HepG2 (cell line): Measurements from ENCODE around the gene FBF1. TPM values are rescaled to one million over a fixed set of nuclear protein-coding genes. Genes with fewer than 3 reads are reported as not detected.
A peak's percentile ranks its signal among the peaks of the same experiment; 100 is the strongest.

Experiments used
- ATF5 ChIP-seq: sonication (generic); formaldehyde crosslinking; IDR thresholded peaks from 2 replicates; pipeline ENCODE4 v1.4.0; 2020; ENCODE audit warnings: mild to moderate bottlenecking, low read depth, missing genetic modification reagents
- BHLHE40 ChIP-seq: IDR thresholded peaks from 2 replicates; pipeline ENCODE4 v1.6.1; 2011; ENCODE audit warnings: low read length, improper control_type of control experiment
- EEA1 ChIP-seq: sonication (generic); formaldehyde crosslinking; IDR thresholded peaks from 2 replicates; pipeline ENCODE4 v1.5.1; 2020; ENCODE audit warnings: mild to moderate bottlenecking, missing genetic modification reagents, borderline replicate concordance
- ERF ChIP-seq: IDR thresholded peaks from 2 replicates; pipeline ENCODE4 v1.6.1; 2018; ENCODE audit warnings: missing biosample characterization, missing genetic modification reagents
- ETV5 ChIP-seq: IDR thresholded peaks from 2 replicates; pipeline ENCODE4 v1.6.1; 2018; ENCODE audit warnings: missing biosample characterization, missing genetic modification reagents, inconsistent platforms, borderline replicate concordance
- HOXA9 ChIP-seq: sonication (generic); formaldehyde crosslinking; IDR thresholded peaks from 2 replicates; pipeline ENCODE4 v1.8.1; 2022; ENCODE audit warnings: missing genetic modification reagents, mild to moderate bottlenecking, moderate library complexity, borderline replicate concordance
- MIXL1 ChIP-seq: IDR thresholded peaks from 2 replicates; pipeline ENCODE4 v1.6.1; 2016
- TOPORS ChIP-seq: sonication (generic); formaldehyde crosslinking; IDR thresholded peaks from 2 replicates; pipeline ENCODE4 v1.8.0; 2023; ENCODE audit warnings: mild to moderate bottlenecking, missing genetic modification reagents
- ZBTB25 ChIP-seq: IDR thresholded peaks from 2 replicates; pipeline ENCODE4 v1.6.1; 2018; ENCODE audit warnings: missing genetic modification reagents
- ZNF619 ChIP-seq: sonication (generic); formaldehyde crosslinking; IDR thresholded peaks from 2 replicates; pipeline ENCODE4 v1.4.0; 2020; ENCODE audit warnings: mild to moderate bottlenecking, missing genetic modification reagents
- polyA plus RNA-seq, 8 experiments: library from polyadenylated mRNA; depleted of rRNA in 3 of 8; stranded (reverse) in 7 of 8; unstranded in 1 of 8; fragments of >200 nt; fragmentation: Illumina TruSeq in 4 of 8; extraction: Trizol in 4 of 8; gene quantifications; 2 replicates each; pipeline versions ENCODE4 v1.2.1 to v1.2.3, GENCODE V29; 2011 to 2016; ENCODE audit warnings: low read depth in 4 of 8, missing spikeins in 1 of 8, mixed read lengths in 1 of 8; ENCODE audit not compliant: insufficient read depth in 1 of 8
- total RNA-seq, 5 experiments: library from RNA; depleted of rRNA; stranded (reverse); fragments of >200 nt; fragmentation: Illumina TruSeq; extraction: Trizol; gene quantifications; 2 replicates each; pipeline ENCODE4 v1.2.3, GENCODE V29; 2016; ENCODE audit warnings: low read depth in 1 of 5
- TF ChIP-seq, protein P1 (sequence below): sonication (generic); formaldehyde crosslinking; IDR thresholded peaks from 2 replicates; pipeline ENCODE4 v1.9.0; 2021; ENCODE audit warnings: mild to moderate bottlenecking, missing genetic modification reagents
- TF ChIP-seq, protein P2 (sequence below): IDR thresholded peaks from 2 replicates; pipeline ENCODE4 v1.6.1; 2016; ENCODE audit warnings: mild to moderate bottlenecking, missing biosample characterization, missing genetic modification reagents
- TF ChIP-seq, protein P3 (sequence below): IDR thresholded peaks from 2 replicates; pipeline ENCODE4 v1.6.1; 2012; ENCODE audit warnings: low read length, improper control_type of control experiment
- TF ChIP-seq, protein P4 (sequence below): IDR thresholded peaks from 2 replicates; pipeline ENCODE4 v1.6.1; 2016; ENCODE audit warnings: low read depth, control low read depth

Gene FBF1
- total and polyA plus RNA-seq, 2 of the 13 experiments (the other 11 are each of a cell fraction or from before 2014, with no cell fraction given) = 2.4 to 8.1 TPM

- TF ChIP-seq, protein P1, sequence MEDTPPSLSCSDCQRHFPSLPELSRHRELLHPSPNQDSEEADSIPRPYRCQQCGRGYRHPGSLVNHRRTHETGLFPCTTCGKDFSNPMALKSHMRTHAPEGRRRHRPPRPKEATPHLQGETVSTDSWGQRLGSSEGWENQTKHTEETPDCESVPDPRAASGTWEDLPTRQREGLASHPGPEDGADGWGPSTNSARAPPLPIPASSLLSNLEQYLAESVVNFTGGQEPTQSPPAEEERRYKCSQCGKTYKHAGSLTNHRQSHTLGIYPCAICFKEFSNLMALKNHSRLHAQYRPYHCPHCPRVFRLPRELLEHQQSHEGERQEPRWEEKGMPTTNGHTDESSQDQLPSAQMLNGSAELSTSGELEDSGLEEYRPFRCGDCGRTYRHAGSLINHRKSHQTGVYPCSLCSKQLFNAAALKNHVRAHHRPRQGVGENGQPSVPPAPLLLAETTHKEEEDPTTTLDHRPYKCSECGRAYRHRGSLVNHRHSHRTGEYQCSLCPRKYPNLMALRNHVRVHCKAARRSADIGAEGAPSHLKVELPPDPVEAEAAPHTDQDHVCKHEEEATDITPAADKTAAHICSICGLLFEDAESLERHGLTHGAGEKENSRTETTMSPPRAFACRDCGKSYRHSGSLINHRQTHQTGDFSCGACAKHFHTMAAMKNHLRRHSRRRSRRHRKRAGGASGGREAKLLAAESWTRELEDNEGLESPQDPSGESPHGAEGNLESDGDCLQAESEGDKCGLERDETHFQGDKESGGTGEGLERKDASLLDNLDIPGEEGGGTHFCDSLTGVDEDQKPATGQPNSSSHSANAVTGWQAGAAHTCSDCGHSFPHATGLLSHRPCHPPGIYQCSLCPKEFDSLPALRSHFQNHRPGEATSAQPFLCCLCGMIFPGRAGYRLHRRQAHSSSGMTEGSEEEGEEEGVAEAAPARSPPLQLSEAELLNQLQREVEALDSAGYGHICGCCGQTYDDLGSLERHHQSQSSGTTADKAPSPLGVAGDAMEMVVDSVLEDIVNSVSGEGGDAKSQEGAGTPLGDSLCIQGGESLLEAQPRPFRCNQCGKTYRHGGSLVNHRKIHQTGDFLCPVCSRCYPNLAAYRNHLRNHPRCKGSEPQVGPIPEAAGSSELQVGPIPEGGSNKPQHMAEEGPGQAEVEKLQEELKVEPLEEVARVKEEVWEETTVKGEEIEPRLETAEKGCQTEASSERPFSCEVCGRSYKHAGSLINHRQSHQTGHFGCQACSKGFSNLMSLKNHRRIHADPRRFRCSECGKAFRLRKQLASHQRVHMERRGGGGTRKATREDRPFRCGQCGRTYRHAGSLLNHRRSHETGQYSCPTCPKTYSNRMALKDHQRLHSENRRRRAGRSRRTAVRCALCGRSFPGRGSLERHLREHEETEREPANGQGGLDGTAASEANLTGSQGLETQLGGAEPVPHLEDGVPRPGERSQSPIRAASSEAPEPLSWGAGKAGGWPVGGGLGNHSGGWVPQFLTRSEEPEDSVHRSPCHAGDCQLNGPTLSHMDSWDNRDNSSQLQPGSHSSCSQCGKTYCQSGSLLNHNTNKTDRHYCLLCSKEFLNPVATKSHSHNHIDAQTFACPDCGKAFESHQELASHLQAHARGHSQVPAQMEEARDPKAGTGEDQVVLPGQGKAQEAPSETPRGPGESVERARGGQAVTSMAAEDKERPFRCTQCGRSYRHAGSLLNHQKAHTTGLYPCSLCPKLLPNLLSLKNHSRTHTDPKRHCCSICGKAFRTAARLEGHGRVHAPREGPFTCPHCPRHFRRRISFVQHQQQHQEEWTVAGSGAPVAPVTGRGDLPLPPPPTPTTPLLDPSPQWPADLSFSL = no peak; the same call in 1 of the 2 replicates
- TF ChIP-seq ETV5 (CRISPR knock-in tag) (peak; percentile 31; the same call in 1 of the 2 replicates), ZBTB25 (CRISPR knock-in tag) (peak; percentile 54; the same call in 1 of the 2 replicates), MIXL1 (no peak), BHLHE40 (no peak; the same call in none of the 2 replicates), EEA1 (CRISPR knock-in tag) (peak; percentile 83; the same call in 1 of the 2 replicates), ATF5 (CRISPR knock-in tag) (peak; percentile 84; the same call in 1 of the 2 replicates), ERF (CRISPR knock-in tag) (peak; percentile 26; the same call in 1 of the 2 replicates), HOXA9 (CRISPR knock-in tag) (peak; percentile 84; the same call in 1 of the 2 replicates), TOPORS (CRISPR knock-in tag) (peak; percentile 91), ZNF619 (CRISPR knock-in tag) (no peak)
- TF ChIP-seq, protein P2, sequence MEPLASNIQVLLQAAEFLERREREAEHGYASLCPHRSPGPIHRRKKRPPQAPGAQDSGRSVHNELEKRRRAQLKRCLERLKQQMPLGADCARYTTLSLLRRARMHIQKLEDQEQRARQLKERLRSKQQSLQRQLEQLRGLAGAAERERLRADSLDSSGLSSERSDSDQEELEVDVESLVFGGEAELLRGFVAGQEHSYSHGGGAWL (CRISPR knock-in tag) = peak; percentile 67; the same call in 1 of the 2 replicates
- TF ChIP-seq, protein P3, sequence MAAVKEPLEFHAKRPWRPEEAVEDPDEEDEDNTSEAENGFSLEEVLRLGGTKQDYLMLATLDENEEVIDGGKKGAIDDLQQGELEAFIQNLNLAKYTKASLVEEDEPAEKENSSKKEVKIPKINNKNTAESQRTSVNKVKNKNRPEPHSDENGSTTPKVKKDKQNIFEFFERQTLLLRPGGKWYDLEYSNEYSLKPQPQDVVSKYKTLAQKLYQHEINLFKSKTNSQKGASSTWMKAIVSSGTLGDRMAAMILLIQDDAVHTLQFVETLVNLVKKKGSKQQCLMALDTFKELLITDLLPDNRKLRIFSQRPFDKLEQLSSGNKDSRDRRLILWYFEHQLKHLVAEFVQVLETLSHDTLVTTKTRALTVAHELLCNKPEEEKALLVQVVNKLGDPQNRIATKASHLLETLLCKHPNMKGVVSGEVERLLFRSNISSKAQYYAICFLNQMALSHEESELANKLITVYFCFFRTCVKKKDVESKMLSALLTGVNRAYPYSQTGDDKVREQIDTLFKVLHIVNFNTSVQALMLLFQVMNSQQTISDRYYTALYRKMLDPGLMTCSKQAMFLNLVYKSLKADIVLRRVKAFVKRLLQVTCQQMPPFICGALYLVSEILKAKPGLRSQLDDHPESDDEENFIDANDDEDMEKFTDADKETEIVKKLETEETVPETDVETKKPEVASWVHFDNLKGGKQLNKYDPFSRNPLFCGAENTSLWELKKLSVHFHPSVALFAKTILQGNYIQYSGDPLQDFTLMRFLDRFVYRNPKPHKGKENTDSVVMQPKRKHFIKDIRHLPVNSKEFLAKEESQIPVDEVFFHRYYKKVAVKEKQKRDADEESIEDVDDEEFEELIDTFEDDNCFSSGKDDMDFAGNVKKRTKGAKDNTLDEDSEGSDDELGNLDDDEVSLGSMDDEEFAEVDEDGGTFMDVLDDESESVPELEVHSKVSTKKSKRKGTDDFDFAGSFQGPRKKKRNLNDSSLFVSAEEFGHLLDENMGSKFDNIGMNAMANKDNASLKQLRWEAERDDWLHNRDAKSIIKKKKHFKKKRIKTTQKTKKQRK = no peak
- TF ChIP-seq, protein P4, sequence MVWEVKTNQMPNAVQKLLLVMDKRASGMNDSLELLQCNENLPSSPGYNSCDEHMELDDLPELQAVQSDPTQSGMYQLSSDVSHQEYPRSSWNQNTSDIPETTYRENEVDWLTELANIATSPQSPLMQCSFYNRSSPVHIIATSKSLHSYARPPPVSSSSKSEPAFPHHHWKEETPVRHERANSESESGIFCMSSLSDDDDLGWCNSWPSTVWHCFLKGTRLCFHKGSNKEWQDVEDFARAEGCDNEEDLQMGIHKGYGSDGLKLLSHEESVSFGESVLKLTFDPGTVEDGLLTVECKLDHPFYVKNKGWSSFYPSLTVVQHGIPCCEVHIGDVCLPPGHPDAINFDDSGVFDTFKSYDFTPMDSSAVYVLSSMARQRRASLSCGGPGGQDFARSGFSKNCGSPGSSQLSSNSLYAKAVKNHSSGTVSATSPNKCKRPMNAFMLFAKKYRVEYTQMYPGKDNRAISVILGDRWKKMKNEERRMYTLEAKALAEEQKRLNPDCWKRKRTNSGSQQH (CRISPR knock-in tag) = peak; percentile 34; the same call in 1 of the 2 replicates
These were observed 44.3 kb downstream of the FBF1 start, which contains the start of gene TRIM65 (continued) for GRCh38 chr17:75896415-75897159.
